Rectal smooth muscle tissue (tissue), 1 donor: ENCODE data around the gene ADM5.

ENCODE experiments used
- H3K27ac ChIP-seq: one replicate; pipeline ENCODE4 v1.7.0; 2013; ENCODE audit warnings: low read depth, low read length, inconsistent platforms
- H3K27me3 ChIP-seq: one replicate; pipeline ENCODE4 v1.7.0; 2013; ENCODE audit warnings: low read length; ENCODE audit not compliant: control insufficient read depth, insufficient read depth
- H3K36me3 ChIP-seq: one replicate; pipeline ENCODE4 v1.7.0; 2013; ENCODE audit warnings: low read length; ENCODE audit not compliant: control insufficient read depth, insufficient read depth
- H3K4me1 ChIP-seq: one replicate; pipeline ENCODE4 v1.7.0; 2013; ENCODE audit warnings: low read length; ENCODE audit not compliant: control insufficient read depth, insufficient read depth
- H3K4me3 ChIP-seq: one replicate; pipeline ENCODE4 v1.7.0; 2013; ENCODE audit warnings: low read length
- H3K9ac ChIP-seq: one replicate; pipeline ENCODE4 v1.7.0; 2013; ENCODE audit warnings: low read length

ADM5 gene

GRCh38 chr19:49689133-49690078 lies at the start of gene ADM5:
Gene ADM5, plus strand, starts transcription at chr19:49689594. Its CDS starts 244 bp downstream, at chr19:49689838.
- peaks cover 7% of the 10 kb centered on the region for H3K4me1 ChIP-seq
- H3K27me3 ChIP-seq: peaks cover 10% of the 10 kb centered on the region
- H3K4me3 ChIP-seq: peak within 1 kb of the TSS; percentile 46
- no peak within 1 kb of the TSS for H3K9ac ChIP-seq
- H3K36me3 ChIP-seq: peaks cover 8% of the 10 kb centered on the region
- H3K27ac ChIP-seq: no peak within 1 kb of the TSS

GRCh38 chr19:49640113-49640898 lies 49.1 kb upstream of the ADM5 start, which contains the start of gene RRAS:
Gene RRAS, minus strand, starts transcription at chr19:49640143. Its CDS starts 45 bp downstream, at chr19:49640098.
- Histone ChIP-seq H3K4me3 (peak within 1 kb of the TSS; percentile 89), H3K27me3 (no peaks in the 10 kb centered on the region), H3K4me1 (peaks cover 20% of the 10 kb centered on the region), H3K36me3 (no peaks in the 10 kb centered on the region), H3K9ac (peak within 1 kb of the TSS; percentile 96), H3K27ac (peak within 1 kb of the TSS; percentile 100)

GRCh38 chr19:49641688-49642491 lies 47.5 kb upstream of the ADM5 start, which contains the start of gene SCAF1:
Gene SCAF1, plus strand, starts transcription at chr19:49642209. Its CDS starts 2,818 bp downstream, at chr19:49645027.
- Histone ChIP-seq H3K27me3 (no peaks in the 10 kb centered on the region), H3K9ac (peak within 1 kb of the TSS; percentile 99), H3K36me3 (peaks cover 7% of the 10 kb centered on the region), H3K4me3 (peak within 1 kb of the TSS; percentile 98), H3K4me1 (peaks cover 20% of the 10 kb centered on the region), H3K27ac (peak within 1 kb of the TSS; percentile 100)

- Histone ChIP-seq H3K4me1 (peaks cover 20% of the 10 kb centered on the region), H3K36me3 (peaks cover 13% of the 10 kb centered on the region), H3K9ac (peak overlapping the region; percentile 99), H3K4me3 (peak overlapping the region; percentile 98), H3K27me3 (no peaks in the 10 kb centered on the region), H3K27ac (peak overlapping the region; percentile 91)
Observed at GRCh38 chr19:49642492-49643035, 46.8 kb upstream of the ADM5 start.

GRCh38 chr19:49643466-49643865 lies 45.9 kb upstream of the ADM5 start:
- Histone ChIP-seq H3K9ac (no peak overlapping the region), H3K27ac (no peak overlapping the region), H3K4me3 (peak overlapping the region; percentile 18), H3K27me3 (no peaks in the 10 kb centered on the region), H3K36me3 (peaks cover 13% of the 10 kb centered on the region), H3K4me1 (peaks cover 17% of the 10 kb centered on the region)

- peaks cover 14% of the 10 kb centered on the region for H3K4me1 ChIP-seq
- no peak overlapping the region for H3K9ac ChIP-seq
- no peaks in the 10 kb centered on the region for H3K27me3 ChIP-seq
- H3K27ac ChIP-seq: no peak overlapping the region
- H3K4me3 ChIP-seq: no peak overlapping the region
- H3K36me3 ChIP-seq: peaks cover 15% of the 10 kb centered on the region
Observed at GRCh38 chr19:49645592-49645991, 43.8 kb upstream of the ADM5 start.

- Histone ChIP-seq H3K27me3 (no peaks in the 10 kb centered on the region), H3K4me1 (peaks cover 14% of the 10 kb centered on the region), H3K36me3 (peaks cover 16% of the 10 kb centered on the region), H3K4me3 (no peak overlapping the region), H3K9ac (no peak overlapping the region), H3K27ac (no peak overlapping the region)
Observed at GRCh38 chr19:49645995-49646394, 43.4 kb upstream of the ADM5 start.

GRCh38 chr19:49646586-49646985 lies 42.8 kb upstream of the ADM5 start:
- Histone ChIP-seq H3K27ac (no peak overlapping the region), H3K9ac (no peak overlapping the region), H3K4me3 (no peak overlapping the region), H3K27me3 (no peaks in the 10 kb centered on the region), H3K36me3 (peaks cover 17% of the 10 kb centered on the region), H3K4me1 (peaks cover 14% of the 10 kb centered on the region)

GRCh38 chr19:49651029-49651819 lies 38.2 kb upstream of the ADM5 start:
- no peak overlapping the region for H3K27ac ChIP-seq
- H3K4me1 ChIP-seq: no peaks in the 10 kb centered on the region
- H3K27me3 ChIP-seq: no peaks in the 10 kb centered on the region
- H3K9ac ChIP-seq: no peak overlapping the region
- no peak overlapping the region for H3K4me3 ChIP-seq
- H3K36me3 ChIP-seq: peaks cover 40% of the 10 kb centered on the region

- Histone ChIP-seq H3K9ac (no peak overlapping the region), H3K27me3 (no peaks in the 10 kb centered on the region), H3K4me3 (no peak overlapping the region), H3K36me3 (peaks cover 40% of the 10 kb centered on the region), H3K27ac (no peak overlapping the region), H3K4me1 (no peaks in the 10 kb centered on the region)
Observed at GRCh38 chr19:49651820-49652550, 37.4 kb upstream of the ADM5 start.
